GOT3 (cell line): ENCODE measurements around the gene COA5.

Source experiments
- DNase-seq: peaks from one replicate; lab custom pipeline; 2025; ENCODE audit warnings: mixed read lengths; lab: John Stamatoyannopoulos, UW

COA5 gene

GRCh38 chr2:98551316-98551715, 57.0 kb downstream of the COA5 start:
- DNase-seq, result no peak

GRCh38 chr2:98550165-98550564, 58.1 kb downstream of the COA5 start:
- DNase-seq, result no peak
